NCI-H526 treated with DMSO at 0.1 percent for 48 hours (cell line): ENCODE measurements around the gene EGLN2.
"Not testable (repeated sequence)": the region's sequence is repeated elsewhere in the genome, so short reads cannot be mapped to it uniquely, and the experiment has no call there.

Experiments
- DNase-seq: peaks from one replicate; lab custom pipeline; 2025; lab: John Stamatoyannopoulos, UW

EGLN2 gene

GRCh38 chr19:40846722-40847121 lies 47.7 kb downstream of the EGLN2 start:
- DNase-seq, result not testable (repeated sequence)

- not testable (repeated sequence) for DNase-seq
These were observed 51.3 kb downstream of the EGLN2 start, which contains the start of gene CYP2A6 for GRCh38 chr19:40850277-40850676. Gene CYP2A6, minus strand, starts transcription at chr19:40850447. Its CDS starts 21 bp downstream, at chr19:40850426.

DNA sequence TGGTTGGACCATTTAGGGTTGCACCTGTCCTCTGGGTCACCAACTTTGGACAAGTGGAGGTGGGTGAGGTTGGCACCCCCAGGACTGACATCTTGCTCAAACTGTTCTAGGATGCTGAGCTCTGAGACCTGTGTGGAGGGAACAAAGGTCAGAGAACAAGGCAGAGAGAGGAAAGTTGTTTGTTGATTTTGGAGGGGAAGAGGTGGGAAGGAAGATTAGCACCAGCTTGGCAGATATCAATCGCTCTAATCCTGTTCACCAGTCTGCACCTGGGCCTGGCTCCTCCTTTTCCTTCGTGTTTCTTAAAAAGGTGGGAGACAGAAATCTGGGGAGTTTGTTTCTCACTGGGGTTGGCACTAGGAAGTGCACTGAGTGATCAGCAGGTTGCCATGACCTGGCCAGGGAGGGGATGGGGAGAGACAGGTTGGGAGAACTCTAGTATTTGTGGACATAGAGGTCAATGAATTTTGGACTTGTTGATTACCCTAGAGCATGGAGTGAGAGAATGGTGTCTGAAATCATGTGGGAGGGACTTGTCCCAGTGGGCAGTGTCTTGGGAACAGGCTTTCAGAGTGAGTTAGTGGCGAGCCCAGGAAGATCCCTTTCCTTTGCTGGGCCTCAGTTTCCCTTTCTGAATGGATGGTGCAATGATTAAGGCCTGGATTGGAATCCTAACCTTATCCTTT lies 53.6 kb downstream of the EGLN2 start:
- not testable (repeated sequence) for DNase-seq
